Gastroesophageal sphincter (tissue), 4 donors: ENCODE results near the gene LYSMD3. TPM values are rescaled to one million over a fixed set of nuclear protein-coding genes. Genes with fewer than 3 reads are reported as not detected.
"Not testable (repeated sequence)": the region's sequence is repeated elsewhere in the genome, so short reads cannot be mapped to it uniquely, and the experiment has no call there.

Source experiments
- ATAC-seq: fragments of 150-250 bp; one replicate; pipeline ENCODE4 v1.9.1; 2016; ENCODE audit warnings: mild to moderate bottlenecking, moderate library complexity
- H3K27ac ChIP-seq, 4 donors: fragments of 200-600 bp; sonication (generic) in 3 of 4; 1 replicate in 3 of 4; 2 replicates in 1 of 4; pipeline ENCODE4 v1.5.1; 2016 to 2019
- H3K27me3 ChIP-seq: fragments of 200-600 bp; sonication (generic); one replicate; pipeline ENCODE4 v1.5.1; 2019
- H3K36me3 ChIP-seq, 2 donors: fragments of 200-600 bp; sonication (generic); one replicate each; pipeline ENCODE4 v1.5.1; 2019; ENCODE audit warnings: control low read depth in 1 of 2
- H3K4me1 ChIP-seq, 3 donors: fragments of 200-600 bp; sonication (generic); 1 replicate in 2 of 3; 2 replicates in 1 of 3; pipeline ENCODE4 v1.5.1; 2016 to 2019; ENCODE audit warnings: control low read depth in 2 of 3
- H3K4me3 ChIP-seq, 2 donors: fragments of 200-600 bp; sonication (generic); one replicate each; pipeline ENCODE4 v1.5.1; 2019; ENCODE audit warnings: mild to moderate bottlenecking in 1 of 2, moderate library complexity in 1 of 2
- H3K9me3 ChIP-seq, 3 donors: fragments of 200-600 bp; sonication (generic); one replicate each; pipeline ENCODE4 v1.5.1; 2017 to 2019; ENCODE audit warnings: control low read depth in 2 of 3
- CTCF ChIP-seq, 4 experiments: fragments of 200-600 bp in 2 of 4; fragments of 450-650 bp in 2 of 4; sonication (generic) in 1 of 4; IDR thresholded peaks; one replicate each; pipeline ENCODE4 v1.5.1; 2017 to 2019; ENCODE audit warnings: antibody characterized with exemption in 4 of 4, mild to moderate bottlenecking in 2 of 4, moderate library complexity in 2 of 4
- EP300 ChIP-seq: sonication (generic); formaldehyde crosslinking; IDR thresholded peaks from one replicate; pipeline ENCODE4 v1.6.1; 2017; ENCODE audit warnings: antibody characterized with exemption, mild to moderate bottlenecking
- POLR2A ChIP-seq, 2 donors: fragments of 450-650 bp; IDR thresholded peaks; one replicate each; pipeline ENCODE4 v1.6.1; 2017; ENCODE audit warnings: antibody characterized with exemption in 2 of 2, mild to moderate bottlenecking in 2 of 2, moderate library complexity in 1 of 2
- POLR2AphosphoS5 ChIP-seq: sonication (generic); formaldehyde crosslinking; IDR thresholded peaks from one replicate; pipeline ENCODE4 v1.6.1; 2017; ENCODE audit warnings: antibody characterized with exemption
- WGBS, 2 donors: methylation state at CpG; one replicate each; pipeline ENCODE4 v1.1.5; 2018; ENCODE audit warnings: low coverage in 1 of 2; 5-methylcytosine and 5-hydroxymethylcytosine counted together
- total RNA-seq, 4 donors: library from RNA; depleted of rRNA; stranded (reverse); fragments of >200 nt; gene quantifications; one replicate each; pipeline ENCODE4 v1.1.0, GENCODE V29; 2016

LYSMD3 gene
- total RNA-seq: 10 to 100 TPM; 14.2 to 27.6 (median 22.0) TPM

- TF ChIP-seq POLR2A (IDR thresholded peaks at IDR 0.05) (peak; percentile 70), EP300 (no peak), POLR2AphosphoS5 (peak; percentile 98), CTCF (IDR thresholded peaks at IDR 0.05) (no peak)
- peaks cover 3 to 39% (median 15%) of the 10 kb centered on the region in 3 donors for H3K4me1 ChIP-seq
- peak; percentile 99 for ATAC-seq
- no peaks in the 10 kb centered on the region for H3K9me3 ChIP-seq
- peaks cover 6% of the 10 kb centered on the region for H3K27me3 ChIP-seq
- peak within 1 kb of the TSS; percentile 84 to 98 (median 94) for H3K27ac ChIP-seq
- peaks cover 0 to 10% of the 10 kb centered on the region in 2 donors for H3K36me3 ChIP-seq
- H3K4me3 ChIP-seq: peak within 1 kb of the TSS; percentile 83 to 88
- WGBS, 2 donors: no CpG with 5 or more reads among the region's 64 CpGs
These were observed at the start of gene LYSMD3 for GRCh38 chr5:90529194-90529938. LYSMD3 (minus strand) TSS chr5:90529584; CDS start chr5:90525289, 4,295 bp downstream.

- not testable (repeated sequence) for H3K4me3 ChIP-seq, ATAC-seq
- 77 to 100% methylated on average over 2 to 3 of the region's 3 CpGs for WGBS, 2 donors
These were observed 47.2 kb upstream of the LYSMD3 start for GRCh38 chr5:90576566-90576965.

GRCh38 chr5:90575712-90576111 lies 46.3 kb upstream of the LYSMD3 start:
- WGBS, 2 donors: 87% methylated on average over 3 of the region's 5 CpGs; no CpG with 5 or more reads in 1 of the 2 donors

More at GRCh38 chr5:90576566-90576965, 47.2 kb upstream of the LYSMD3 start:
- peaks cover 0 to 16% (median 0%) of the 10 kb centered on the region in 3 donors for H3K9me3 ChIP-seq
- not testable (repeated sequence) for H3K4me1 ChIP-seq, H3K36me3 ChIP-seq, H3K27me3 ChIP-seq, H3K27ac ChIP-seq

GRCh38 chr5:90571147-90571773 lies 41.9 kb upstream of the LYSMD3 start:
- H3K27ac ChIP-seq: no peak overlapping the region
- TF ChIP-seq POLR2AphosphoS5 (no peak), EP300 (no peak), POLR2A (IDR thresholded peaks at IDR 0.05) (no peak), CTCF (IDR thresholded peaks at IDR 0.05) (no peak)
- no peak overlapping the region for H3K4me3 ChIP-seq
- WGBS, 2 donors: 80 to 100% methylated on average over 1 of the region's 1 CpG
- peaks cover 0 to 13% (median 0%) of the 10 kb centered on the region in 3 donors for H3K9me3 ChIP-seq
- H3K4me1 ChIP-seq: no peaks in the 10 kb centered on the region
- H3K27me3 ChIP-seq: peaks cover 6% of the 10 kb centered on the region
- no peak for ATAC-seq
- H3K36me3 ChIP-seq: no peaks in the 10 kb centered on the region

More at GRCh38 chr5:90575712-90576111, 46.3 kb upstream of the LYSMD3 start:
- Histone ChIP-seq H3K4me3 (no peak overlapping the region), H3K27ac (no peak overlapping the region), H3K4me1 (no peaks in the 10 kb centered on the region), H3K27me3 (no peaks in the 10 kb centered on the region), H3K9me3 (peaks cover 0 to 16% (median 0%) of the 10 kb centered on the region in 3 donors), H3K36me3 (no peaks in the 10 kb centered on the region)
- TF ChIP-seq CTCF (IDR thresholded peaks at IDR 0.05) (no peak), POLR2A (IDR thresholded peaks at IDR 0.05) (no peak), POLR2AphosphoS5 (no peak), EP300 (no peak)
- no peak for ATAC-seq

- Histone ChIP-seq H3K27ac (no peak overlapping the region), H3K4me3 (no peak overlapping the region), H3K4me1 (no peaks in the 10 kb centered on the region), H3K36me3 (no peaks in the 10 kb centered on the region), H3K9me3 (peaks cover 0 to 13% (median 0%) of the 10 kb centered on the region in 3 donors), H3K27me3 (peaks cover 6% of the 10 kb centered on the region)
- TF ChIP-seq POLR2A (IDR thresholded peaks at IDR 0.05) (no peak), EP300 (no peak), CTCF (IDR thresholded peaks at IDR 0.05) (no peak), POLR2AphosphoS5 (no peak)
- no peak for ATAC-seq
- WGBS, 2 donors: 74% methylated on average over 2 of the region's 2 CpGs; no CpG with 5 or more reads in 1 of the 2 donors
These were observed 40.6 kb upstream of the LYSMD3 start for GRCh38 chr5:90570034-90570433.
